Muscle of back (tissue), 11 donors: ENCODE results near the gene SLC25A13. TPM values are rescaled to one million over a fixed set of nuclear protein-coding genes. Genes with fewer than 3 reads are reported as not detected.

Experiments
- DNase-seq, 3 donors: peaks; one replicate each; pipeline versions ENCODE4 v3.0.0 to v3.0.0-alpha.2; 2013
- polyA plus RNA-seq, 10 donors: library from polyadenylated mRNA; unstranded; fragments of 120-200 nt; gene quantifications; one replicate each; pipeline ENCODE4 v1.2.1, GENCODE V29; 2013; ENCODE audit not compliant: insufficient read length in 10 of 10

Gene SLC25A13
- polyA plus RNA-seq, 10 donors, result 9.4 to 15.2 (median 11.8) TPM

DNA sequence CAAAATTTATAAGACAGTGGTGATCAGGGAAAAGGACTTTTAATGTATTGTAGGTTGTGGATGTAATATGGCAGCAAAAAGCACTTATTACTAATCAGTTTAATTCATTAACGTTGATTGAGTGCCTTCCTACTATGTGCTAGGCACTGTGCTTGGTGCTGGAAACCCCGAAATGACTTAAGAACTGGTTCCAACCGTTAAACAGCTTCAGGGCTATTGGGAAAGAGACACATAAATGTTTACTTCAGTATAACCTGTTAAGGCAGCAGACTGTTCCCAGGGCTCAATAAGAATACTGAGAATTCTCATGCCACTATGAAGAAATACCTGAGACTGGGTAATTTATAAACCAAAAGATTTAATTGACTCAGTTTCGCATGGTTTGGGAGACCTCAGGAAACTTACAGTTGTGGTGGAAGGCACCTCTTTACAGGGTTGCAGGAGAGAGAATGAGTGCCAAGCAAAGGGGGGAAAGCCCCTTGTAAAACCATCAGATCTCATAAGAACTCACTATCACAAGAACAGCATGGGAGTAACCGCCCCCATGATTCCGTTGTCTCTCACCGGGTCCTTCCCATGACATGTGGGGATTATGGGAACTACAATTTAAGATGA lies 1.1 kb upstream of the SLC25A13 start:
- no peak for DNase-seq

- no peak for DNase-seq
These were observed 436 bp upstream of the SLC25A13 start for GRCh38 chr7:96322373-96322695.

GRCh38 chr7:96321031-96321657 lies 754 bp downstream of the SLC25A13 start:
- peak; percentile 84 to 97 (median 90) for DNase-seq

GRCh38 chr7:96320442-96320841 lies 1.5 kb downstream of the SLC25A13 start:
- DNase-seq, result no peak

DNA sequence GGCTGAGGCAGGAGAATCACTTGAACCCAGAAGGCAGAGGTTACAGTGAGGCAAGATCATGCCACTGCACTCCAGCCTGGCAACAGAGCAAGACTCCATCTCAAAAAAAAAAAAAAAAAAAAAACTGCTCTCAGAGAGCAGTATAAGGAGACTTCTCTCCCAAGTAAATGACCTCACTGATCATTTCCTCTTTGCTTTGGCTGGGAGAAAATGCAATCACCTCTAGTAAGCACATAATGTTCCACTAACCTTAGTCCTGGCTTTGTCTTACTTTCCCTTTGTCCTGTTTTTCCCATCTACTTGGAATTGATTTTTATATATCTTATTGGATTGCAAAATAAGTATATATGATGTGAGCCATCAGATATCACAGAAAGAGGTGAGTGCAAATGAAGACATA lies 2.5 kb downstream of the SLC25A13 start:
- DNase-seq, result peak in 1 of 3 donors; percentile 29

DNA sequence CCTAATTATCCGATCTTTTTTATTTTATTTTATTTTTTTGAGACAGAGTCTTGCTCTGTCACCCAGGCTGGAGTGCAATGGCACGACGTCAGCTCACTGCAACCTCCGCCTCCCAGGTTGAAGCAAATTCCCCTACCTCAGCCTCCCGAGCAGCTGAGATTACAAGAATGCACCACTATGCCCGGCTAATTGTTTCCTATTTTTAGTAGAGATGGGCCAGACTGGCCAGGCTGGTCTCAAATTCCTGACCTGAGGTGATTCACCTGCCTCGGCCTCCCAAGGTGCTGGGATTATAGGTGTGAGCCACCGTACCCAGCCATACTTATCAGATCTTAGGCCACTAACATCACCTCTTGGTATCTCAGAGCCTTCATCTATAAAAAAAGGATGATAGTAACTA lies 4.9 kb downstream of the SLC25A13 start:
- no peak for DNase-seq

DNA sequence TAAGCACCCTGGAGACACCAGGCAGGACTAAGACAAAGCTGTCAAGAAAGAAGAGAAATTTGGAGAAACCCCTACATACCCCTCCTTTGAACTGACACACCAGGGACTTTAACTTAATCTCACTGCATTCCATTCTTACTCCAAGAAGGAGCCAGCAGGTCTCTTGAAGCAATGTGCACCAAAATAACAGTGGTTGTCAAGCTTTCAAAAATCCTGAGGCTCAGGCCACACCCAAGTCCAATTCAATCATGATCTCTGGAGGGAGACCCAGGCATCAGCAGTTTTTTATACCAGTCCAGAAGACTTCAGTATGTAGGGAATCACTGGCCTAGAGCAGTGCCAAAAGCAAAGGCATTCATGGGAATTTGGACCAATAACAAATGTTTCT lies 6.8 kb downstream of the SLC25A13 start:
- no peak for DNase-seq

- no peak for DNase-seq
These were observed 7.3 kb downstream of the SLC25A13 start for GRCh38 chr7:96314402-96315124.

DNA sequence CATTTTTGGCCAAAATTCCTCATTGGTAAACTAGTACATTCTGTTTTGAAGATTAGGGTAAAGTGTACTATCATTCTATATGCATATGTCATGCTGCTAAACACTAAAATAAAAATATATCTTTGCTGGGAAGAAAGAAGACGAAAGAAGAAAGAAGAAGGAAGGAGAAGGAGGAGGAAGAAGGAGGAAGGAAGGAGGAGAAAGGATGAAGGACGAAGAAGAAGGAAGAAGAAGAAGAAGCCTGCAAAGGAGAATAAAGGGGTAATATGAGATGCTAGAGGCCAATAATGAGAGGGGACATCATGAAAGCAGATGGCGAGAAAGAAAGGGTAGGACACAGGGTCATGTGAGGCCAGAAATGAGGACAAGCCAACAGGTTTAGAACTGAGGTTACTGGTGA lies 8.0 kb downstream of the SLC25A13 start:
- no peak for DNase-seq

DNA sequence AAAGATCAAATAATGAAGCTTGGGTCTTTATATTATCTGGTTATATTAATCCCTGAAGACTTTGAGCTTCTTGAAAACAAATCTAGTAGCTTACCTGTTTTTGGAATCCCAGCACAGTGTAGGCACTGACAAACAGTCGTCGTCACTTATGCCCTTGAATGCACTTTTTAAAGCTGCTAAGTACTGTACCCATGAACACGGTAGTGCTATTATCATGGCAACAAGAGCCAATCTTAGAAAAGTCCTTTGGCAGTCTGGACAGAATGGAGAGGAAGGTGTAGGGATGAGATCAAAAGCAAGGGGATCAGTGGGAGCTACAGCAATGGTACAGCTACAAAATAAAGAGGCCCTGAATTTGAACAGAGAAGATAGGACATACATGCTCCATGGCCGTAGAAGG lies 9.4 kb downstream of the SLC25A13 start:
- no peak for DNase-seq

DNA sequence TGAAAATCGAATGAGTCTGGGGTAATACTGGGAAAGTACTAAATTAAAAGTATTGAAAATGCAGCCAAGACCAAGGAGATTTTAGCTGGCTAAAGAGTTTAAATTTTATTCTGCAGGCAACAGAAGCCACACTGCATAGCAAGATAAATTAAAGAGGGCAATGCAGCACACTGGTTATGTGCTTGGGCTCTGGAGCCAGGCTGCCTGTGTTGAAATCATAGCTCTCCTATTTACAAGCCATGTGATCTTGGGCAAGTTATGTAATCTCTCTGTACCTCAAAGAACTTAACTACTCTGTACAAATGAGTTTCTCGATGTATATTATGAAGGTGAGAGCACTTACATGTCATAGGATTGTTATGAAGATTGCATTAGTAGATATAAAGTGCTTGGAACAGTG lies 9.9 kb downstream of the SLC25A13 start:
- DNase-seq, result no peak

GRCh38 chr7:96310110-96310509 lies 11.8 kb downstream of the SLC25A13 start:
- DNase-seq, result peak; percentile 41 to 80 (median 61)

DNA sequence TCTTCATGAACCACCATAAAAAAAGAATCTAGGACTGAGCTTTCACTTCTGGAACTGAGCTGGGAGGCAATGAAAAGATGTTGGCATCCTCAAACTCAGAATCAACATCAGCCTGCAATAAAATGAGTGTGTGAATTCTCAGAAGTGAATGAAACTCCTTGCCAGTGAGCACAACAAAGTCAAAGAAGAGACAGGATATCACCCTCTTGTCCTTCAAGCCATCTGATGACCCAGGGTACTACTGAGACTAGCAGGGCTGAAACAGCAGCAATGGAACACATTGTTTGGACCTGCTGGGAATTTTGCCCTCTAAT lies 13.0 kb downstream of the SLC25A13 start:
- no peak for DNase-seq

DNA sequence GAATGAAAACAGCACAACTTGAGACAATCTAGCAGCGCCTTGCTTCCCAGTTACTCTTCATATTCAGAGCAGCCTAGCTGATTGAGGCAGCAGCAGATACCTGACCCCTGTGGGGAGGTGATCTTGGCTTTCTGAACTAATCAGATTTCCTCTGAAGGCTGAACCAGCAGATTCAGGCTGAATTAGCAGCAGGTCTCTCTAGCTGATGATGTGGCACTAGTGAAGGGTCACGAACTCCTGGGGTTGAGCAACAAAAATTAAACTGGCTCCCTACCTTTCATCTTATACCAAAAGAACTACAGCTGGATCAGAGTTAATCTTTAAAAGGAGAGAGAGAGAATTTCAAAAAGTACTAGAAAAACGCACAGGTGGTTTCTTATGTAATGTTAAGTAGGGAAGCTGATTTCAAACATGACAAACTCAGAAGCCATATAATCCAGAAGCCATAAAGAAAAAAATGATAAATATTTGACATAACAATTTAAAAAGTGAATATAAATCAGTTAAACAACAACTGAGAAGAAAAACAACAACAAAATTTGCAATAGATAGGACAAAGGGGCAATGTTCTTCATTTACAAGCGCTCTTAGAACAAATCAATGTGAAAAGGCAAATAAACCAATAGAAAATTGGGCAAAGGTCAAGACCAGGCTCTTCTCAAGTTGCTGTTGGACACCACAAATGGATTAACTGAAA lies 13.5 kb downstream of the SLC25A13 start:
- no peak for DNase-seq

DNA sequence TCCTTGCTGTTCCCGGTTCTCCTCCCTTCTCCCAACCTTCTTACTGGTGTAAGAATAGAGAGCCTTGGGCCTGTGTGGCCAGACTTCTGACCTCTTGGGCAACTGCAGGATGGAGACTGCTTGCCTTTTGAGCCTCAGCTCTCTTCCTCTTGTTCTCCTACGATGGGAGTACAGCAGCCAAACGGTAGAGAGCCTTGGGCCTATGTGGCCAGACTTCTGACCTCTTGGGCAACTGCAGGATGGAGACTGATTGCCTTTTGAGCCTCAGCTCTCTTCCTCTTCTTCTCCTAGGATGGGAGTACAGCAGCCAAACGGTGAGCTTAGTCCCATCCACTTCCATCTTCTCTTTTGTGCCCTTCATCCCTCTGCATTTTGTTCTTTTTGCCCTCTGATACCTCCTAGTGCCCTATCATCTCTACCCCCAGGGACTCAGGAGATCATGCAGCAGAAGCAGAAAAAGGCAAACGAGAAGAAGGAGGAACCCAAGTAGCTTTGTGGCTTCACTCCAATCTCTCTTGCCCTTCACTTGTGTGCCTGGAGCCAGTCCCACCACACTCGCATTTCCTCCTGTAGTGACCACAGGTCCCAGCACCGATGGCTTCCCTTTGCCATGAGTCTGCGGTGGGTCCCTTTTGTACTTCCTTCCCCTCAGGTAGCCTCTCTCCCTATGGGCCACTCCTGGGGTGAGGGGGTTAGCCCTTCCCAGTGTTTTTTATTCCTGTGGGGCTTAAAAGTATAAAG lies 15.3 kb downstream of the SLC25A13 start:
- DNase-seq, result no peak

DNA sequence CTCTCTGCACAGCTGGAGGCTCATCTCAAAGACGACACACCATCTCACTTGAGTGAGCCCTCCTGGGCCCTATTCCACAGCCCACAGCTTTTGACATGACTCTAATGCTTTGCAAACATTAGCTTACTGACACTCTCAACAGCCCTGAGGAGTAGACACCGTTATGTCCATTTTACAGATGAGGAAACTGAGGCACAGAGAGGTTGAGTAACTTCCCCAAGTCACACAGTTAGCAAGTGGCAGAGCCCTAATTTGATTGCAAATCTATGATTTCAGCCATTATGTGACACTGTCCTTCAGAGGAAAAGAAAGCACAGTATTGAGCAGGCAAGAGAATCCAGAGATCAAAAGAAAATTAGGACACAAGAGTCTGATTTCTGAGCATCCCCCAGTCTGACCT lies 16.0 kb downstream of the SLC25A13 start:
- no peak for DNase-seq

- no peak for DNase-seq
These were observed 17.3 kb downstream of the SLC25A13 start for GRCh38 chr7:96304573-96304972.

DNA sequence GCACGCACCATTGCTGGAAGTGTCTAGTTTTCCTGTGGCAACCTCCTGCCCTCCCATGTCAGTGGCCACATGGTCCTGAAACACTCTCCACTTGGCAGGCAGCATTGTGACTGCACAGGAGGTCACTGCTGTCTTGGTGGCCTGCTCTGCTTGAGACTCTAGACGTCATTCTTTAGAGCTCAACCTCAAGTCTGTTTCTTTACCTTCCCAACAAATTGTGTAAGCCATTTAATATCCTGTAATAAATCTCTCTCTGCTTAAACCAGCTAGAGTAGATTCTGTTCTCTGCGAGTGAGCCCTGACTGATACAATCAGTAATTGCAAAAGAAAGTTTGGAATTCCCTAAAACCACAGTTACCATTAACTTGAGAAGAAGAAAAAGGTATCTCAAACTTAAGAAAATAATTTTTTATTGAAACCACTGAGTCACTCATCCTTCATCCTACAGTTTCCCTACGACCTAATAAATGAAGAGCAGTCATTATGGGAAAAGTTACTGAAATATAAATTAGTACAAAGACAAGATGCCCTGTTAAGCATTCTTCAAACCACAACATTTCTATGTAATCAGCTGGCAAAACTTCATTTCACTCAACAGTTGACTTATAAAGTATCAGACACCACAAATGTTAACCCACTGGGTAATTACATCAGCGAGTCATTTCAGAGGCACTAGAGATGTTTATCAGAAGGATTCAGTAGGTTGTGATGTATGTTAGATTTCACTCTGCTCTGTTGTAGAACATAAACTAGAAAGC lies 18.0 kb downstream of the SLC25A13 start:
- peak in 1 of 3 donors; percentile 80 for DNase-seq

DNA sequence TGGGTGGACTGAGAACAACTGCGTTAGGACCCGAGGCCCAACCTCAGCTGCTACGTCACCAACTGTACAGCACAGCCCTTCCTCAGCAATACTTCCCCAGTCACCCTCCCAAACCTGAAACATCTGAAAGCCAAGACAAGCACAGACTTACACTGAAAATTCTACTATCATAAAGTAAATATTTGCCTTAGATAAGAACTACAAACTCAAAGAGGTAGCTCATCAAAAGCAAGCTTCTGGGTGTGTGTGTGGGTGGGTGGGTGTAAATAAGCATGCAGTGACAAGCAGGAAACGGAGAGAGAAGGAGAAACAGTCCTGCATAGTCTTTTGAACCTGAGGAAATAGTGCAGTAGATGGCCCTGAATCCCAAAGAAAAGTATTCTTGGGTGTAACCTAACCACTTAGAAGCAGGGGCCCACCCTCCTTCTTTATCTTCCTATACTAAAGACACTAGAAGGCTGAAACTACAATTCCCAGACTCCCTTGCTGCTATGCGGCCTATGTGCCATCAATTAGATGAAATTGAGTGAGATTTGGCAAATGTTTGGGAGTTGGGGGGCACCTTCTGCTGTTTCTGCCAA lies 18.7 kb downstream of the SLC25A13 start:
- DNase-seq, result no peak

DNA sequence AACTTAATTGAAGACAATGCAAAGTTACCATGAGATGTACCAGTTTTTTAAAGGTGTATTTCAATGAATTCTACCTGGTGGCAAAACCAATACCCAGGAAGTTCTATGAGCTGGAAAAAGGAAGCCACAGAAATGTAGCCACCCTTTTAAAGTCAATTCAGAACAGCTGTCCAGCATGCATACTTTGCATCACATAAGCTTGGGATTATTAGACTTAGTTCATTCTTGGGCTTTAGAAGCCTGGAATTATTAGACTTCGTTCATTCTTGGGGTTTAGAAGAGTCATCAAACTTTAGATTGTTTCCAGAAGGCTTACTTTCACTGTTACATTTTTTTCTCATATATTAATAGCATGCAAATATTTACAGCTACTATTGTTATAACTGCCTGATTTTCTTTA lies 20.9 kb downstream of the SLC25A13 start:
- DNase-seq, result no peak

GRCh38 chr7:96300502-96300901 lies 21.4 kb downstream of the SLC25A13 start:
- no peak for DNase-seq
